Activated CD8-positive, alpha-beta memory T cell treated with anti-CD3 and anti-CD28 coated beads, Interleukin-2, amount 50 U/mL, for 1 hour (primary cell): ENCODE results near the gene PLEKHS1.

Experiments used
- DNase-seq: peaks from one replicate; pipeline ENCODE4 v3.0.0-alpha.2; 2020; ENCODE audit errors: extremely low read depth

PLEKHS1 gene

DNA sequence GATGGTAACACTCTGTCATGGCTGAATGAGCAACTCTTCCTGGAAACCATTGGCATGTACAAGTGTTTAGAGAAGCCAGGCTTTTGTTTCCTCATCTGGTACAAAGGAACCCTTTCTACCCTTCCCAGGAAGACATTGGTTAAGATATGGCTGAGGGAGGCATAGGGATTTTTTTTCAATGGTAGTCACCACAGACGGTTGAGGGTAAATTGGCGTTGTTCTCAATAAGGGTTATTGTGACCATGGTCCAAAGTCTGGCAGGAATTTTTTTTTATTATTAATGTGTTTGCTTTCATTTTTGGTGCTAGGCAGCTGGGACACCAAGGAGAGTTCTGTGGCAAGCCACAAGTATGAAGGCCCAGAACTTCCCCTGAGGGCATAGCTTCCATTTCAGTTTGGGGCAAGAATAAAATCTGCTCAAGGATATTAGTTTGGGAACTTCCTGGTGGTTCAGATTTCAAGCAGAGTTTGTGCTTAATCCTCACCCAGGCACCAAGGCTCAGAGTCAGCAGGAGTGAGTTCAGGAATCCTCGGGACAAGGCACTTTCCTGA, at the start of gene PLEKHS1:
Gene PLEKHS1 (plus strand): TSS at position 502 of the 552 bp plus-strand sequence. CDS start 3,596 bp downstream, outside the sequence.
- DNase-seq: no peak

GRCh38 chr10:113704637-113705343, 46.7 kb upstream of the PLEKHS1 start:
- DNase-seq: no peak

- no peak for DNase-seq
Measured at GRCh38 chr10:113705344-113705652, 46.2 kb upstream of the PLEKHS1 start.

DNA sequence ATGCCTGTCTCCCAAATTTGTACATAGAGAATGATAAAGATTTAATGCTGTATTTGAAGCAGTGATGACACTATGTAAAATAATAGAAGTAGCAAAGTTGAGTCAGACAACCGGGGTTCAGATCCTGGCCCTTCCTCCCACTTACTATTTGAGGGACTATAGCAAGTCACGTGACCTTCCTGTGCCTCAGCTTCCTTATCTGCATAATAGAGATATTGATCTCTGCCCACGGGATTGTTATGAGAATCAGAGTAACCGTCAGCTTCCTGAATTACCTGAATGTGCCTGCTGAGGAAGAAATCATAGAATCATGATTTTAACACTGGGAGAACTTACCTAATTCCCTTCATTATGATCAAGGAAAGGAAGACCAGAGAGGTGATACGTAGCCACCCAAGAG, 44.9 kb upstream of the PLEKHS1 start:
- DNase-seq: no peak

DNA sequence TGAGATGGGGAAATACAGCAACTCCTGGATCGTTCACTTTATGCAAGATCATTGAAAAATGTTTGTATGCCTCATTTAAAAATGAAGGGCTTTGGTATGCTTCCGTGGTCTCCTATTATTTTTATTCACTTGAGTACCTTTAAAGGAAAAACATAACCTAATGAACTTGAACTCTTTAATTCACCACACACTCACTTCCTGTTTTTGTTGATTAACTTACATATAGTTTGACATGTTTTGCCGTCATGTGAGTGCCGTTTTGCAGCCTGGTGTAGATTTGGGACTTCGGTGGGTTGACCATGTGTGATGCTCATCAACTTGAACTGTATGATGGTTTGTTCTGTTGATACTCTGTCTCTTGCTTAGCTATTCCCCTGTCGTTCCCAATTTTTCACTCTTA, 42.8 kb upstream of the PLEKHS1 start:
- DNase-seq: no peak

GRCh38 chr10:113709221-113709838, 42.2 kb upstream of the PLEKHS1 start:
- no peak for DNase-seq

DNA sequence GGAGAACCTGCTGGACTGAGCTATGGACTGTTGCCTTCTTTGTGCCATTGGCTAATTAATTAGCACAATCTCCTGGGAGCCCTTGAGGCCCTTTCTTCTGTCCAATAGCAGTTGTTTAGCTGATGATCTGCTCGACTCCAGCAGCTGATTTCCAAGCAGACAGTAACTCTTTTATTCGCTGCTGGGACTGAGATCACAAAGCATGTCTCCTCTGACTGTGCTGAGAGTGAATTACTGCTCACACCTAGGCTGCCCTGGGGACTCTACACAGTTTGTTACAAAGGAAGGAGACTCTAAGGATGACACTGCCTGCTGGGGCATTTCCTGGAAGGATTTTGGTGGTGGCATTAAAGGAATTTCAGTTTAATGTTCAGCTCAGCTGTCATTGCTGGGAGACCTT, 40.3 kb upstream of the PLEKHS1 start:
- no peak for DNase-seq

GRCh38 chr10:113712024-113712423, 39.5 kb upstream of the PLEKHS1 start:
- DNase-seq: no peak

DNA sequence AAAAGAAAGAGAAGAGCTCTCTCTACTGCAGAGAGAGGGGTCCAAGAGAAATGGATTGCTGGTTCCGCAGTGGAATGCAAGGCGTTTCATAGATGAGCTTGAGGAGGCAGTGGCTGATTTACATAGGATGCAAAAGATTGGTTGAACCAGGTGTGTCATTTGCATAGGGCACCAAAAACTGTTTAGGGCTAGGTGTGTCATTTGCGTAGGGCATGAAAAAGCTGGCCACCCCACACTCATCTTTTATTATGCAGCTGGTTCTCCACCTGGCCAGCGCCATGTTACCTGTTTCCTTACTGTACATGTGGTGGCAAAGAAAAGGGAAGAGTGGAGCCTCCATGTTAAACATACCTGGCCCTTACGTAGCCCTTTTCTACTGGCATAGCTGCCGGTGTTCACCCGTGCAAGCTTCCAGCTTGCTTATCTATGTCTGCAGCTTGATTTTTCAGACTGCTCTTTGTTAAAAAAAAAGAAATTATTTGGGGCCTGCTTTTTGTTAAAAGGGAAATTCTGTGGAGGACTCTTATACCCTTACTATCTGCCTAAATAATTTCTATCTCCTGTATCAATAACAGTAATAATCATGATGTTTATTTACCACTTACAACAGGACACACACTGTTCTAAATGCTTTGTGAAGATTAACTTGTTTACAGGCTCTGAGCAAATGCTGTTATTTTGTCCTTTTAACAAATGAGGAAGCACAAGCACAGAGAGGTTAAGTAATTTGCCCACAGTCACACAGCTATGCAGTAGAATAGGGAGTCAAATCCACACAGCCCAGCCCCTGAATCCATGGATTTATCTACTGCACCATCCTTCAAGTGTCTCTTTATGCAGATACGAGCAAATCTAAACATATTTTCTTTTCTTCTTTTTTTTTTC, 38.5 kb upstream of the PLEKHS1 start:
- no peak for DNase-seq

- DNase-seq: no peak
Measured at GRCh38 chr10:113713640-113713982, 37.9 kb upstream of the PLEKHS1 start.

DNA sequence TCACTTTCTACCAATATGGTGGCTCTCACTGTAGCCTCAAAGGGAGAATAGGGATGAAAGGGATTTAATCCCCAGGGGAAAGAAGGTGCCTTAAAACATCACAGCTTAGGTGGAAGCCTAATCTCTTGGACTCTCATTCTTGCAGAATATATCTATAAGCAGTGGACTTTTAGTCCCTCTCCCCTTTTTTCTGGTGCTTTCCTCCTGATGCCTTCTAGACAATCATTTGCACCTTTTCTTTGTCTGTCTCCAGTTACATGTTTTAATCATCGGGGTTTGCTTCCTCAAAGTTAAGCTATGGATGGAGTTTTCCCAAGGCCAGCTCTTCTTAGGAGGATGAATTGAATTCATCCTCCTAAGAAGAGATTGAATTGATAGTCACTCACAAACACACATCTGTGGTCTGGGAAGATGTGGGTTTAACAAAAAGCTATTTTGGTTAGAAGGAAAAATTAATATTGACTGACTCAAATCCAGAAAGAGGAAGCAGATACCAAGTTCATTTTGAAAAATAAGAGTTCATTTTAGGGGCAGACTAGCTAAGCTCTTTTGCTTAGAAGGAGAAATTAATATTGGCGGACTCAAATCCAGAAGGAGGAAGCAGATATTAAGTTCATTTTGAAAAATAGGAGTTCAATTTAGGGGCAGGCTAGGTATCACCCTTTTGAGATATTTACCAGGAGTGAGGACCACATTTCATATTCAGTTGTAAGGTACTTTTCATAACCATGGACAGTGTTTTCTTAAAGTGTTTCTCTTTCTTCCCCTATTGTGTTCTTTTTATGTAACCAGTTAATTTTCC, 35.2 kb upstream of the PLEKHS1 start:
- DNase-seq: no peak

DNA sequence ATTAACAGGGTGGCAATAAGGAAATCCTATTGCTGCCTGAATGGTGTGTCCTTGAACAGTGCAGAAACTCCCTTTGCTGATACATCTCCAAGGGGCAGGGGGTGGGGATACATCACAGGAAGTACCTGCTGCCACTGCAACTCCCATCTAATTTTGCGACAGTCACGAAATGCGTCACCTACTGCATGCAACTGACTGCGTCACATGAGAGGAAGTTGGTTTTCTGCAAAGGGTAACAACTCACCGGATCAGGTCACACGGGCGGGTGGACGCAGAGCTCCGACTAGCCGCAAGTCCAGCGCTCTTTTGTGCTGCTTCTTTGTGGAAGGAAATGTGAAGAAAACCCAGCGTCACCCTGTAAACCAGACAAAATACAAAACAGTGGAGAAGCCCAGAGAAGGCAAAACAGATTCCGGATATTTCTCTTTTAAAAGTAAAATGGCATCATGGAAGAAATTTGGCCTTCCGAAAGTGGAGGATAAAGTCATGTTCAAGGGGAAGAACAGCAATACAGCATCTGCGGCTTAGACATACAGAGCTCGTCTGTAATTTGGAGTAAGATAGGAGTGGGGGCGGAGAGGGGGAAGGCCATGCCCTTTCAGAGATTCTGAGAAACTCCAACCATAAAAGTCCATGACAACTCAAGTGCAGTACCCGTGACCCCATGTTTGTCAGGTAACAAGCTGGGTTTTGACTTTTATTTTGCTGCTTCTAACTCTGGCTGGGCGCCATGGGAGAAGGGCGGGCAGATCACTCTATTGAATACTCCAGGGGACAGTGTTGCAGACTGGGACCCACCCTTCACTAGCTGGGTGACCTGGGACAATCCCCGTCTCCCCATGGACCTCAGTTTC, 32.3 kb upstream of the PLEKHS1 start:
- DNase-seq: no peak

GRCh38 chr10:113720386-113720785, 31.1 kb upstream of the PLEKHS1 start:
- no peak for DNase-seq

GRCh38 chr10:113732160-113732881, 19.2 kb upstream of the PLEKHS1 start:
- DNase-seq: no peak

GRCh38 chr10:113732966-113733365, 18.5 kb upstream of the PLEKHS1 start:
- DNase-seq: no peak

DNA sequence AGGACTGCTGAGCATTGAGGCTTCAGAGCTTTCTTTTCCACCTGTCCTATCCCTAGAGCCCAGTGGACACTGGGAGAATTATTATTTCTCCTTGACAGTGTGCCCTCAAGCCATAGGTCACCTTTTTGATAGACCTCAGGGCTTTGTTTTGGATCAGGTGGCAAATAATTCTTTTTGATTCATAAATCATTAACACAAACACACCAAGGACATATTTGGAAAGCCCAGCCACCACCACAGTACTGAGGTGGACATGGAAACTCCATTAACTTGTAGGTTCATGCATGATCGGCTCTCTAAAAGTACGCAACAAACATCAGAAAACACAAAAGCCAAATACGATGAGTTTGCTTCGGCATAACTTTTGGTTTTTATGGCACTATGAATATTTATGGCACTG, 17.8 kb upstream of the PLEKHS1 start:
- DNase-seq: no peak

DNA sequence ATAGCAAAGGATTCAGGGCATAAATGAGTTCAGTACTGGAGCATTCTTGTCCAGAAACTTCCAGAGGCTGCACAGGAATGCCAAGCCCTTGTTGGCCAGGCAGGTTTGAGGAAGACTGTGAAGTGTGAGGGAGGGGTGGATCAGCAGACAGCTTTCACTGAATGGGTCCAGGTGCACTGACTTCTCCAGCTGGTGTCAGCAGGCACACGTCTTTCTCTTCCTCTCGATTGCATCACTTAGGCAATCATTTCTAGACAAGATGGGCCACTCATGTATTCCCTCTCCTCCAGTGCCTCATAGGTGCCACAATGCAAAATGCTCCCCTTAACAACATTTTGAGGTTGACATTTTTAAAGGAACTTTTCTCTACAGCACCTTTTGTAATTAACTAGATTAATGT, 15.6 kb upstream of the PLEKHS1 start:
- no peak for DNase-seq

GRCh38 chr10:113736576-113736975, 14.9 kb upstream of the PLEKHS1 start:
- DNase-seq: no peak

- DNase-seq: no peak
Measured at GRCh38 chr10:113739031-113739430, 12.5 kb upstream of the PLEKHS1 start.

GRCh38 chr10:113739577-113739976, 11.9 kb upstream of the PLEKHS1 start:
- DNase-seq: no peak
